Suprapubic skin (tissue), 4 donors: ENCODE data around the gene RNF7. TPM values are rescaled to one million over a fixed set of nuclear protein-coding genes. Genes with fewer than 3 reads are reported as not detected.

Experiments
- DNase-seq, 2 donors: peaks; one replicate each; pipeline ENCODE4 v3.0.0-alpha.2; 2019; ENCODE audit warnings: low spot score in 2 of 2
- H3K27ac ChIP-seq: fragments of 200-600 bp; sonication (generic); one replicate; pipeline ENCODE4 v1.5.1; 2019
- H3K27me3 ChIP-seq: fragments of 200-600 bp; sonication (generic); one replicate; pipeline ENCODE4 v1.5.1; 2019
- H3K36me3 ChIP-seq: fragments of 200-600 bp; sonication (generic); one replicate; pipeline ENCODE4 v1.5.1; 2019
- H3K4me1 ChIP-seq: fragments of 200-600 bp; sonication (generic); one replicate; pipeline ENCODE4 v1.5.1; 2019
- H3K4me3 ChIP-seq: fragments of 200-600 bp; sonication (generic); one replicate; pipeline ENCODE4 v1.5.1; 2019; ENCODE audit warnings: mild to moderate bottlenecking
- H3K9me3 ChIP-seq: fragments of 200-600 bp; sonication (generic); one replicate; pipeline ENCODE4 v1.5.1; 2019
- EP300 ChIP-seq: sonication (generic); formaldehyde crosslinking; IDR thresholded peaks from one replicate; pipeline ENCODE4 v1.6.1; 2017; ENCODE audit warnings: antibody characterized with exemption
- POLR2A ChIP-seq, 2 donors: fragments of 450-650 bp; IDR thresholded peaks; one replicate each; pipeline ENCODE4 v1.6.1; 2017; ENCODE audit warnings: antibody characterized with exemption in 2 of 2, mild to moderate bottlenecking in 2 of 2, moderate library complexity in 2 of 2
- POLR2AphosphoS5 ChIP-seq, 3 donors: sonication (generic); formaldehyde crosslinking; IDR thresholded peaks; one replicate each; pipeline ENCODE4 v1.6.1; 2017; ENCODE audit warnings: antibody characterized with exemption in 3 of 3
- WGBS: methylation state at CpG from one replicate; pipeline ENCODE4 v1.1.5; 2018; 5-methylcytosine and 5-hydroxymethylcytosine counted together
- total RNA-seq, 4 donors: library from RNA; depleted of rRNA; stranded (reverse); fragments of >200 nt; gene quantifications; one replicate each; pipeline ENCODE4 v1.1.0, GENCODE V29; 2016
- TF ChIP-seq, protein P1 (sequence below), 2 donors: fragments of 200-600 bp in 1 of 2; fragments of 450-650 bp in 1 of 2; sonication (generic) in 1 of 2; IDR thresholded peaks; one replicate each; pipeline ENCODE4 v1.5.1; 2016 to 2019; ENCODE audit warnings: antibody characterized with exemption in 2 of 2, mild to moderate bottlenecking in 1 of 2, moderate library complexity in 1 of 2

RNF7 gene
- total RNA-seq, 4 donors from 2014 or later = 43.9 to 77.3 (median 61.6) TPM

GRCh38 chr3:141789281-141789680, 51.2 kb downstream of the RNF7 start:
- WGBS = 86% methylated on average over 7 of the region's 7 CpGs
- TF ChIP-seq POLR2A (IDR thresholded peaks at IDR 0.05) (no peak), EP300 (no peak)
- H3K27ac ChIP-seq = no peak overlapping the region
- no peaks in the 10 kb centered on the region for H3K9me3 ChIP-seq
- H3K4me1 ChIP-seq = peaks cover 3% of the 10 kb centered on the region
- H3K4me3 ChIP-seq = no peak overlapping the region
- H3K36me3 ChIP-seq = no peaks in the 10 kb centered on the region
- H3K27me3 ChIP-seq = no peaks in the 10 kb centered on the region
- peak in 1 of 2 donors; percentile 44 for DNase-seq

DNA sequence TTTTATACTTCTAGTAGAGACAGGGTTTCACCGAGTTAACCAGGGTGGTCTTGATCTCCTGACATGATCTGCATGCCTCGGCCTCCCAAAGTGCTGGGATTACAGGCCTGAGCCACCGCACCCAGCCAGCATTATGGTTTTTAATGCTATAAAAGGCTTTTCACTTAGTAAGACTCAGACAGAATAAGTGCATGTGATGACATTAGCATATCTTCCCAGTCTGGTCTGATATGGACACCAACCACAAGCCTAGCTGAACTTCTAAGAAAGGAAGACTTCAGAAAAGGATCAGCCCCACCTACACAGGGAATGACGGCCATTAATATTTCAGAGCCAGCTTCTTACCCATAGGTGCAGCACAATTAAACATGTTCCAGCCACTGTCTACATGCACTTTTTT, 52.1 kb downstream of the RNF7 start:
- Histone ChIP-seq H3K27me3 (no peaks in the 10 kb centered on the region), H3K36me3 (no peaks in the 10 kb centered on the region), H3K4me1 (peaks cover 10% of the 10 kb centered on the region), H3K27ac (no peak overlapping the region), H3K9me3 (no peaks in the 10 kb centered on the region), H3K4me3 (no peak overlapping the region)
- DNase-seq = peak in 1 of 2 donors; percentile 35
- TF ChIP-seq EP300 (no peak), POLR2A (IDR thresholded peaks at IDR 0.05) (no peak), POLR2AphosphoS5 (IDR thresholded peaks at IDR 0.05) (no peak)
- TF ChIP-seq, protein P1, sequence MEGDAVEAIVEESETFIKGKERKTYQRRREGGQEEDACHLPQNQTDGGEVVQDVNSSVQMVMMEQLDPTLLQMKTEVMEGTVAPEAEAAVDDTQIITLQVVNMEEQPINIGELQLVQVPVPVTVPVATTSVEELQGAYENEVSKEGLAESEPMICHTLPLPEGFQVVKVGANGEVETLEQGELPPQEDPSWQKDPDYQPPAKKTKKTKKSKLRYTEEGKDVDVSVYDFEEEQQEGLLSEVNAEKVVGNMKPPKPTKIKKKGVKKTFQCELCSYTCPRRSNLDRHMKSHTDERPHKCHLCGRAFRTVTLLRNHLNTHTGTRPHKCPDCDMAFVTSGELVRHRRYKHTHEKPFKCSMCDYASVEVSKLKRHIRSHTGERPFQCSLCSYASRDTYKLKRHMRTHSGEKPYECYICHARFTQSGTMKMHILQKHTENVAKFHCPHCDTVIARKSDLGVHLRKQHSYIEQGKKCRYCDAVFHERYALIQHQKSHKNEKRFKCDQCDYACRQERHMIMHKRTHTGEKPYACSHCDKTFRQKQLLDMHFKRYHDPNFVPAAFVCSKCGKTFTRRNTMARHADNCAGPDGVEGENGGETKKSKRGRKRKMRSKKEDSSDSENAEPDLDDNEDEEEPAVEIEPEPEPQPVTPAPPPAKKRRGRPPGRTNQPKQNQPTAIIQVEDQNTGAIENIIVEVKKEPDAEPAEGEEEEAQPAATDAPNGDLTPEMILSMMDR (IDR thresholded peaks at IDR 0.05) = no peak
- WGBS = 82% methylated on average over 4 of the region's 4 CpGs

- Histone ChIP-seq H3K4me1 (peaks cover 33% of the 10 kb centered on the region), H3K36me3 (no peaks in the 10 kb centered on the region), H3K27ac (no peak overlapping the region), H3K4me3 (no peak overlapping the region), H3K27me3 (no peaks in the 10 kb centered on the region), H3K9me3 (no peaks in the 10 kb centered on the region)
- DNase-seq = no peak
- TF ChIP-seq POLR2AphosphoS5 (IDR thresholded peaks at IDR 0.05) (no peak), POLR2A (IDR thresholded peaks at IDR 0.05) (no peak), EP300 (no peak)
- TF ChIP-seq, protein P1 (IDR thresholded peaks at IDR 0.05) = no peak
- WGBS = 88% methylated on average over 1 of the region's 1 CpG
These were observed 54.4 kb downstream of the RNF7 start for GRCh38 chr3:141792495-141792894.

GRCh38 chr3:141793476-141794260, 55.6 kb downstream of the RNF7 start:
- H3K36me3 ChIP-seq = no peaks in the 10 kb centered on the region
- H3K9me3 ChIP-seq = no peaks in the 10 kb centered on the region
- WGBS = 86% methylated on average over 8 of the region's 8 CpGs
- TF ChIP-seq POLR2AphosphoS5 (IDR thresholded peaks at IDR 0.05) (no peak), EP300 (no peak), POLR2A (IDR thresholded peaks at IDR 0.05) (no peak)
- TF ChIP-seq, protein P1 (IDR thresholded peaks at IDR 0.05) = no peak
- H3K27me3 ChIP-seq = no peaks in the 10 kb centered on the region
- peaks cover 44% of the 10 kb centered on the region for H3K4me1 ChIP-seq
- H3K4me3 ChIP-seq = no peak overlapping the region
- H3K27ac ChIP-seq = no peak overlapping the region
- DNase-seq = no peak

- 43% methylated on average over 4 of the region's 4 CpGs for WGBS
- no peak overlapping the region for H3K27ac ChIP-seq
- H3K4me3 ChIP-seq = no peak overlapping the region
These were observed 57.2 kb downstream of the RNF7 start for GRCh38 chr3:141795276-141795675.

More at GRCh38 chr3:141795276-141795675, 57.2 kb downstream of the RNF7 start:
- TF ChIP-seq POLR2A (IDR thresholded peaks at IDR 0.05) (no peak), EP300 (no peak), POLR2AphosphoS5 (IDR thresholded peaks at IDR 0.05) (no peak)
- TF ChIP-seq, protein P1 (IDR thresholded peaks at IDR 0.05) = no peak
- Histone ChIP-seq H3K36me3 (no peaks in the 10 kb centered on the region), H3K27me3 (no peaks in the 10 kb centered on the region), H3K4me1 (peaks cover 44% of the 10 kb centered on the region), H3K9me3 (no peaks in the 10 kb centered on the region)
- no peak for DNase-seq
